Measurements from ENCODE around the gene TRIO. TPM values are rescaled to one million over a fixed set of nuclear protein-coding genes. Genes with fewer than 3 reads are reported as not detected.
A peak's percentile ranks its signal among the peaks of the same experiment; 100 is the strongest.

Gene TRIO
- total RNA-seq, 6 donors from 2014 or later, result 138 to 408 (median 156) TPM

DNA sequence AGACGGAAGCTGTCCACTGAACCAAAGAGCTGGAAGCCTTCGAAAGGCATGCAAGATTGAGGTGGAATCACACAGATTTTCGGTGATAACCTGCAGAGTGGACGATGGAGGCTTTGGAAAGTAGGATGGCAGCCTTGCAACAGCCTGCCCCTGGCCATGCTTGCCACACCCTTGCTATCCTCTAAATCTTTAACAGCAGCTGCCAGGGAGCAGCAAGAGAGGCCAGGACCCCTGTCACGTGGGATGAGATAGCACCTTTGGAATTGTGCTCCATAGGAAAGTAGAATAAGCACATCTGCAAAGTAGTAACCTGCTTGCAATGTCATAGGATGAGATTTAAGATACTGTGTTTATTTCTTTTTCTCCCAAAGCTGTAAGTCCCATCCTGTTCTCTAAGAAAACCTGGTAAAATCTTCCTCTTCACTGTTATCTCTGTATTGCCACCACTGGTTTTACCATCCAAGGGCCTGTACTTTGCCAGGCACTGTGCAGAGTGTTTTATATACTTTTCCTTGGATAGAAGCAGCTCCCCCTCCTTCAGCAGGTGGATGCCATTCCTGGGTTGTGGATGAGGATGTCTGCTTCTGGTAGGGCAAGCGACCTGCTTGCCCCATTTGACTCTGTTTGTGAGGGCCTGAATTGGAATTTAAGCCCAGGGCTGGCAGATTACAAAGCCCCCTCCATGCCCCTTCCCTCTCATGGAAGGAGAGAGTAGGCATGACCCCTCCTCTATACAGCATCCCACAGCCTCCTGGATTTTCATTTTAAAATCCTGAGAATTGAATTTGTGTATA, 10.1 kb downstream of the TRIO start:
- peak overlapping the region; percentile 35 to 82 (median 65) for H3K27ac ChIP-seq
- 85 to 89% methylated on average over 6 of the region's 6 CpGs for whole genome bisulfite sequencing, 2 donors

GRCh38 chr5:14153932-14154731, 11.0 kb downstream of the TRIO start:
- WGBS, 2 donors, result 17 to 20% methylated on average over 14 of the region's 14 CpGs

More for the DNA sequence above, 10.1 kb downstream of the TRIO start:
- TF ChIP-seq POLR2A (IDR thresholded peaks at IDR 0.05) (no peak), EP300 (IDR thresholded peaks at IDR 0.05) (no peak), POLR2AphosphoS5 (IDR thresholded peaks at IDR 0.05) (no peak)
- TF ChIP-seq, protein P1, sequence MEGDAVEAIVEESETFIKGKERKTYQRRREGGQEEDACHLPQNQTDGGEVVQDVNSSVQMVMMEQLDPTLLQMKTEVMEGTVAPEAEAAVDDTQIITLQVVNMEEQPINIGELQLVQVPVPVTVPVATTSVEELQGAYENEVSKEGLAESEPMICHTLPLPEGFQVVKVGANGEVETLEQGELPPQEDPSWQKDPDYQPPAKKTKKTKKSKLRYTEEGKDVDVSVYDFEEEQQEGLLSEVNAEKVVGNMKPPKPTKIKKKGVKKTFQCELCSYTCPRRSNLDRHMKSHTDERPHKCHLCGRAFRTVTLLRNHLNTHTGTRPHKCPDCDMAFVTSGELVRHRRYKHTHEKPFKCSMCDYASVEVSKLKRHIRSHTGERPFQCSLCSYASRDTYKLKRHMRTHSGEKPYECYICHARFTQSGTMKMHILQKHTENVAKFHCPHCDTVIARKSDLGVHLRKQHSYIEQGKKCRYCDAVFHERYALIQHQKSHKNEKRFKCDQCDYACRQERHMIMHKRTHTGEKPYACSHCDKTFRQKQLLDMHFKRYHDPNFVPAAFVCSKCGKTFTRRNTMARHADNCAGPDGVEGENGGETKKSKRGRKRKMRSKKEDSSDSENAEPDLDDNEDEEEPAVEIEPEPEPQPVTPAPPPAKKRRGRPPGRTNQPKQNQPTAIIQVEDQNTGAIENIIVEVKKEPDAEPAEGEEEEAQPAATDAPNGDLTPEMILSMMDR (IDR thresholded peaks at IDR 0.05), result no peak
- DNase-seq (no peak), ATAC-seq (ENCODE audit: low FRiP score in 2 of 2) (no peak)
- Histone ChIP-seq H3K4me1 (peaks cover 45 to 54% (median 48%) of the 10 kb centered on the region in 4 donors), H3K27me3 (no peaks in the 10 kb centered on the region), H3K4me3 (no peak overlapping the region), H3K36me3 (no peaks in the 10 kb centered on the region), H3K9me3 (no peaks in the 10 kb centered on the region)

DNA sequence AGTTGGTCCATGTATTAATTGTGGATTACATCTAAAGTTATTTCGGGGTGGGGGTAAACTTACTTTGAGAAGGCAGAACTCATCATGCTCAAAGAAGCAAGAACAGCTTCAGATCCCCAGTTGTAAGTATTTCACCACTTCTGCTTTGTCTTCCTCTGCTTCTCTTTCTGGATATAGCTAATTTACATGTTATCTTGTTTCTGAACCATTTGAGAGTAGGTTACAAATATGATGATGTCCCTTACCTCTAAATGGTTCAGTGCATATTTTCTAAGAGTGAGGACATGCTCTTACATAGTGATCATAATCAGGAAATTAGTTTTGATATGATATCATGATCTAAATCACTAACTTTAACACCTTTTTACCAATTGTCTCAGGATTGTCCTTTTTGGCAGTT, 11.9 kb downstream of the TRIO start:
- H3K9me3 ChIP-seq, result no peaks in the 10 kb centered on the region
- H3K27ac ChIP-seq, result peak overlapping the region in 2 of 4 donors; percentile 14 to 82
- H3K36me3 ChIP-seq, result no peaks in the 10 kb centered on the region
- no peak overlapping the region for H3K4me3 ChIP-seq
- 54 to 67% methylated on average over 1 of the region's 1 CpG for WGBS, 2 donors
- TF ChIP-seq EP300 (IDR thresholded peaks at IDR 0.05), result no peak
- no peak for TF ChIP-seq POLR2AphosphoS5 (IDR thresholded peaks at IDR 0.05)
- no peak for TF ChIP-seq POLR2A (IDR thresholded peaks at IDR 0.05)
- TF ChIP-seq, protein P1 (IDR thresholded peaks at IDR 0.05), result no peak
- DNase-seq, result no peak
- peaks cover 41 to 45% (median 43%) of the 10 kb centered on the region in 4 donors for H3K4me1 ChIP-seq
- no peaks in the 10 kb centered on the region for H3K27me3 ChIP-seq
- ATAC-seq (ENCODE audit: low FRiP score in 2 of 2), result no peak

More at GRCh38 chr5:14153932-14154731, 11.0 kb downstream of the TRIO start:
- Histone ChIP-seq H3K9me3 (no peaks in the 10 kb centered on the region), H3K4me3 (peak overlapping the region in 1 of 4 donors; percentile 10), H3K27ac (peak overlapping the region; percentile 35 to 82 (median 65)), H3K27me3 (no peaks in the 10 kb centered on the region), H3K4me1 (peaks cover 38 to 48% (median 44%) of the 10 kb centered on the region in 4 donors), H3K36me3 (no peaks in the 10 kb centered on the region)
- TF ChIP-seq, protein P1 (IDR thresholded peaks at IDR 0.05), result no peak
- TF ChIP-seq POLR2AphosphoS5 (IDR thresholded peaks at IDR 0.05), result peak; percentile 3 to 35
- ATAC-seq (ENCODE audit: low FRiP score in 2 of 2) (peak; percentile 77 to 81), DNase-seq (peak in 1 of 2 donors; percentile 84)

GRCh38 chr5:14155739-14156138, 12.6 kb downstream of the TRIO start:
- H3K27ac ChIP-seq, result no peak overlapping the region
- H3K36me3 ChIP-seq, result no peaks in the 10 kb centered on the region
- TF ChIP-seq, protein P1 (IDR thresholded peaks at IDR 0.05), result no peak
- TF ChIP-seq POLR2A (IDR thresholded peaks at IDR 0.05) (no peak), EP300 (IDR thresholded peaks at IDR 0.05) (no peak), POLR2AphosphoS5 (IDR thresholded peaks at IDR 0.05) (no peak)
- ATAC-seq (ENCODE audit: low FRiP score in 2 of 2) (no peak), DNase-seq (no peak)
- peaks cover 41 to 48% (median 46%) of the 10 kb centered on the region in 4 donors for H3K4me1 ChIP-seq
- no peaks in the 10 kb centered on the region for H3K27me3 ChIP-seq
- no peak overlapping the region for H3K4me3 ChIP-seq
- WGBS, 2 donors, result 94 to 100% methylated on average over 1 of the region's 1 CpG
- H3K9me3 ChIP-seq, result no peaks in the 10 kb centered on the region

Data from upper lobe of left lung (tissue), 6 donors.